Karpas-422 (cell line): Measurements from ENCODE around the gene JARID2. TPM values are rescaled to one million over a fixed set of nuclear protein-coding genes. Genes with fewer than 3 reads are reported as not detected.

Source experiments
- DNase-seq: peaks from one replicate; pipeline ENCODE4 v3.0.0-alpha.2; 2015
- H2AFZ ChIP-seq: fragments of 200-600 bp; sonication (generic); 2 replicates; pipeline ENCODE4 v1.6.1; 2014; ENCODE audit warnings: antibody characterized with exemption, low read length, mixed read lengths
- H3K27ac ChIP-seq: fragments of 200-600 bp; sonication (generic); 2 replicates; pipeline ENCODE4 v1.5.1; 2014; ENCODE audit warnings: mild to moderate bottlenecking, low read length, moderate library complexity
- H3K27me3 ChIP-seq: fragments of 200-600 bp; sonication (generic); 2 replicates; pipeline ENCODE4 v1.6.1; 2014; ENCODE audit warnings: low read length, mixed read lengths
- H3K36me3 ChIP-seq: fragments of 200-600 bp; sonication (generic); 2 replicates; pipeline ENCODE4 v1.6.1; 2014; ENCODE audit warnings: low read length, mixed read lengths; ENCODE audit not compliant: insufficient read depth
- H3K4me1 ChIP-seq: fragments of 200-600 bp; sonication (generic); 2 replicates; pipeline ENCODE4 v1.6.1; 2014; ENCODE audit warnings: mild to moderate bottlenecking, low read length, mixed read lengths
- H3K4me2 ChIP-seq: fragments of 200-600 bp; sonication (generic); 2 replicates; pipeline ENCODE4 v1.6.1; 2014; ENCODE audit warnings: low read length, low read depth, mild to moderate bottlenecking; ENCODE audit not compliant: poor library complexity, severe bottlenecking
- H3K4me3 ChIP-seq: fragments of 200-600 bp; sonication (generic); 2 replicates; pipeline ENCODE4 v1.5.1; 2014; ENCODE audit warnings: mild to moderate bottlenecking, antibody characterized with exemption, low read length, mixed read lengths
- H3K79me2 ChIP-seq: fragments of 200-600 bp; sonication (generic); 2 replicates; pipeline ENCODE4 v1.6.1; 2014; ENCODE audit warnings: mild to moderate bottlenecking, low read length, mixed read lengths
- H3K9ac ChIP-seq: fragments of 200-600 bp; sonication (generic); 2 replicates; pipeline ENCODE4 v1.6.0; 2014; ENCODE audit warnings: low read length
- H3K9me2 ChIP-seq: fragments of 200-600 bp; sonication (generic), shearing (Covaris generic); replicated peaks from 2 replicates; pipeline ENCODE4 v1.6.0; 2014; ENCODE audit warnings: mild to moderate bottlenecking, low read length, moderate library complexity; ENCODE audit not compliant: insufficient read depth
- H3K9me3 ChIP-seq: fragments of 300-700, 200-600 bp; sonication (generic); 2 replicates; pipeline ENCODE4 v1.6.1; 2014; ENCODE audit warnings: low read length, mixed read lengths
- H4K20me1 ChIP-seq: fragments of 200-600 bp; sonication (generic); 2 replicates; pipeline ENCODE4 v1.6.1; 2014; ENCODE audit warnings: mild to moderate bottlenecking, antibody characterized with exemption, low read length, low read depth; ENCODE audit not compliant: insufficient read depth
- total RNA-seq: library from RNA; depleted of rRNA; stranded (reverse); fragments of >200 nt; shearing (Covaris generic); gene quantifications from 2 replicates; pipeline ENCODE4 v1.2.3, GENCODE V29; 2014; ENCODE audit warnings: low replicate concordance

The JARID2 gene
- total RNA-seq, 1 experiment from 2014 or later = 2.8 TPM

DNA sequence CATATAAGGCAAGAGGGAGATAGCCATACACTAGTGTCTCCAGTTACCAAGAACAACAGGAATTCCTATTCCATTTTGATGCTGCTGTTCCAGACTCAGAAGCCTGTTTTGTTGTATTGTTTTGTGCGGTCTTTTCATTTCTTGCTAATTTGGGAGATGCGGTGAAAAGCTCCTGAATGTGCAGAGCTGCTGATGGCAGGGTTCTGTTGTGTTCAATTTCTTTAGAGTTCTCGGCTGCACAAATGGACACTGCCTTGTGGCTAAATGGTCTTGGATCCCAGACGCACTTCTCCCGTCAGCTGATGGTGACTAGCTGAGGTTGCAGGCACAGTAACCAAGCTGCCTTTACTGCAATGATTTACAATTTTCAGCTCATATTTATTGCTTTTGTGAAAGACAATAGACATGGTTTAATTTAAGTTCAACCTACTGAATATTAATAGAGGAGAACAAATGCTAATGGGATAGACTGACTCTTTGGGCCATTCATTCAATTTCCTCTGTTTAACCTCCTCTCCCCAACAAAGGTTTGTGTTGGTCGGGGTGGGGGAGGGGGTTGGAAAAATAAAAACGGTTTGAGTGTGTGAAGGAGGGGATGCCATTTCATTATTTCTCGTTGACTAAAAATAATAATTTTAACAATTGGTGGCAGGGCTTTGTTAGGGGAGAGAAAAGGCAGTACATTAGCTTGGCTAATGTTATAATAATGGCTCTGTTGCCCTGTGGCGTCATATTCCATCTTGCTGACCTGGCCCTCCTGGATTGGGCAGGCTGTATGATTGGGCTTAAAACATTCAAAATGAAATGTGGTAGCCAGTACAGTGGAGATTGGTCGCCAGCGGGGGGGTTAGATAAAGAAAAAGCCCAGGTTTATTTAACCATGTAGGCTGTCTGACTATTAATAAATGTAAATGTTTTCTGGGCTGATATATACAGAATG lies 159.5 kb downstream of the JARID2 start:
- Histone ChIP-seq H3K4me3 (no peak overlapping the region), H3K4me1 (no peaks in the 10 kb centered on the region), H3K4me2 (no peak overlapping the region), H3K27me3 (no peaks in the 10 kb centered on the region), H4K20me1 (peaks cover 74% of the 10 kb centered on the region), H3K36me3 (no peaks in the 10 kb centered on the region), H3K9me3 (no peaks in the 10 kb centered on the region), H2AFZ (no peak overlapping the region), H3K27ac (no peak overlapping the region), H3K9ac (no peak overlapping the region), H3K9me2 (no peaks in the 10 kb centered on the region), H3K79me2 (no peaks in the 10 kb centered on the region)
- no peak for DNase-seq

DNA sequence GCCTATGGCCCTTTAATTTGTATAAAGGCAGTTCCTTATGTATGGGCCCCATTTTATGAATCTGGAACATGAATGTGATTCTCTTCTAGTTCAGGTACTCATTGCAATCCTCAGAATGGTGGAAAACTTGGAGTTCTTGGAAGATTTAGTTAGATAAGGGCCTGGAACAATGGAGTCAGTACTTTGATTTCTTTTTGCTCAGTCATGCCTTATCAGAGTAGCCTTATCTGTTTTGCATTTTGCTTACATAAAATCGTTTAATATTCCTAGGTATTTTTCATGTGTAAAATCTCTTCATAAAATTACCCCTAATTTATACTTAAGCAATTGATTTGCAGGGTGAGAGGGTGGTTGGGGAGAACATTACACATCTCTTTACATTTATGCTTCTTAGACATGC lies 160.6 kb downstream of the JARID2 start:
- H3K36me3 ChIP-seq = no peaks in the 10 kb centered on the region
- no peaks in the 10 kb centered on the region for H3K9me3 ChIP-seq
- H3K4me1 ChIP-seq = no peaks in the 10 kb centered on the region
- no peak for DNase-seq
- H3K4me3 ChIP-seq = no peak overlapping the region
- H3K27ac ChIP-seq = no peak overlapping the region
- no peak overlapping the region for H2AFZ ChIP-seq
- no peak overlapping the region for H3K9ac ChIP-seq
- H3K79me2 ChIP-seq = no peaks in the 10 kb centered on the region
- no peaks in the 10 kb centered on the region for H3K9me2 ChIP-seq
- H3K27me3 ChIP-seq = no peaks in the 10 kb centered on the region
- no peak overlapping the region for H3K4me2 ChIP-seq
- peaks cover 80% of the 10 kb centered on the region for H4K20me1 ChIP-seq

DNA sequence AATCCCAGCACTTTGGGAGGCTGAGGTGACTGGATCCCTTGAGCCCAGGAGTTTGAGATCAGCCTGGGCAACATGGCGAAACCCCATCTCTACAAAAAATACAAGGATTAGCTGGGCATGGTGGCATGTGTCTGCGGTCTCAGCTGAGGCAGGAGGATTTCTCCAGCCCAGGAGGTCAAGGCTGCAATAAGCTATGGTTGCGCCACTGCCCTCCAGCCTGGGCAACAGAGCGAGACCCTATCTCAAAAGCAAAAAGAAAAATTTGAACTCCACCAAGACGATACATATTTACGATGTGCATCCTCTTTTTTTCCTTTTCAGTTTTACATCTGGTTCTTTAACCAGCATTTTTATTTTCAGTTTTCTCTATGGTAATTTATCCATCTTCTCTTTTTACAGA lies 162.1 kb downstream of the JARID2 start:
- peaks cover 69% of the 10 kb centered on the region for H4K20me1 ChIP-seq
- H3K36me3 ChIP-seq = no peaks in the 10 kb centered on the region
- no peaks in the 10 kb centered on the region for H3K9me2 ChIP-seq
- no peak overlapping the region for H2AFZ ChIP-seq
- no peaks in the 10 kb centered on the region for H3K4me1 ChIP-seq
- H3K9me3 ChIP-seq = no peaks in the 10 kb centered on the region
- DNase-seq = no peak
- no peak overlapping the region for H3K4me3 ChIP-seq
- H3K4me2 ChIP-seq = no peak overlapping the region
- no peaks in the 10 kb centered on the region for H3K27me3 ChIP-seq
- no peaks in the 10 kb centered on the region for H3K79me2 ChIP-seq
- no peak overlapping the region for H3K27ac ChIP-seq
- no peak overlapping the region for H3K9ac ChIP-seq

DNA sequence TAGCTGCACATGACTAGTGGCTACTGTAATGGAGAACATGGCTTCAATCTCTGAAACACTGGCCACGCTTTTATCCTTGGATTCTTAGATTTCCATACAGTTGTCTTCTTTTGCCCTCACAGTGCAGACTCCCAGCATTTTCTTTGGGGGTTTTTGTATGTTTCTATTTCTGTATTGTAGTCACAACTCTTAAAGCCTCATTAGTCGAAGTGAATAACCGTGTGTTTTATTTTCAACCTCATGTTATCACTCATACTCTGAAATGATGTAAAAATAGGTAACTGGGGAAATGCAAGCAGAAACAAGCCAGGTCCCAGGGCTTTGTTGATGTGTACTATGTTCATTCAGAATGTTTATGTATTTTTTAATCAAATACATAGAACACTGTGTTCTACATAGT lies 162.9 kb downstream of the JARID2 start:
- H3K4me1 ChIP-seq = no peaks in the 10 kb centered on the region
- H4K20me1 ChIP-seq = peaks cover 62% of the 10 kb centered on the region

DNA sequence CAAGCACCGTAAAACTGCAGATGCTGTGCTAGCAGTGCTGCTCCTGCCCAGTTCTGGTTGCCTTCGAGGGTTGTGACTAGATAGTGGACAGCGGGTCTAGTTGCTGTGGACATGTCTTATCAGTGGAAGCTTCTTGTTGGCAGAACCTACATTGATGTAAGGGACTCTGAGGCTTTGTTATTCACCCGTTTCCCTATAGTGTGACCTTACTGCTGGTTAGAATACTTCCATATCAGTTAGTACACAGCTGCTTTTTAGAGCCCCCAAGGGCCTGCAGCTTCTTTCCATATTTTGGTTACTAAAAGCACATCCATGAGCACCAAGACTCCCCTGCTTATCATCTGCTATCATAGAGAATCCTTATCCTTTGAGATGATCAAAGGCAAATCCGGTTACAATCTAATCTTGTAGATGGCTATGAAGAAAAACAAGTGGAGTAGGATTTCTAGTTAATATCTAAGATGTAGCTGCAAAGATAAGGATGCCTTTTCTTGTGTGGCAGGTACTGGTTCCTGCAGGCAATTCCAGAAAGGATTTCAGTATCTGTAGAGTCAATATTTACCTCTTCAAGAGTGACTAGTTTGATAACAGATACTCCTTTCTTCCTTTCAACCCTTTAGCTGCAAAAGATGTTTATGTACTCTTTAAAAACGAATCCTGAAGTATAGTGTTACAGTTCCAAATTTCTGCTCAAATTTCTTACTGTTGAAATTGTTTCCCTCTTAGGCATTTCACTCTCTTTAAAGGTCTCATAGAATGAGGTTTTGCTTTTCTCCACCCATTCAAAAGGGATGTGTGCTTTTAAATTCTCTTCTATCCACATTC lies 163.6 kb downstream of the JARID2 start:
- Histone ChIP-seq H3K4me1 (no peaks in the 10 kb centered on the region), H3K4me2 (no peak overlapping the region), H3K9ac (no peak overlapping the region), H3K27me3 (no peaks in the 10 kb centered on the region), H3K4me3 (no peak overlapping the region), H3K79me2 (no peaks in the 10 kb centered on the region), H3K9me3 (no peaks in the 10 kb centered on the region), H3K36me3 (no peaks in the 10 kb centered on the region), H4K20me1 (peaks cover 55% of the 10 kb centered on the region), H3K27ac (no peak overlapping the region), H3K9me2 (no peaks in the 10 kb centered on the region), H2AFZ (no peak overlapping the region)
- no peak for DNase-seq

More for the DNA sequence above, 162.9 kb downstream of the JARID2 start:
- no peaks in the 10 kb centered on the region for H3K9me2 ChIP-seq
- no peak overlapping the region for H3K27ac ChIP-seq
- DNase-seq = no peak
- H3K4me3 ChIP-seq = no peak overlapping the region
- no peaks in the 10 kb centered on the region for H3K9me3 ChIP-seq
- H3K27me3 ChIP-seq = no peaks in the 10 kb centered on the region
- no peak overlapping the region for H3K9ac ChIP-seq
- no peak overlapping the region for H2AFZ ChIP-seq
- no peaks in the 10 kb centered on the region for H3K79me2 ChIP-seq
- H3K4me2 ChIP-seq = no peak overlapping the region
- H3K36me3 ChIP-seq = no peaks in the 10 kb centered on the region

DNA sequence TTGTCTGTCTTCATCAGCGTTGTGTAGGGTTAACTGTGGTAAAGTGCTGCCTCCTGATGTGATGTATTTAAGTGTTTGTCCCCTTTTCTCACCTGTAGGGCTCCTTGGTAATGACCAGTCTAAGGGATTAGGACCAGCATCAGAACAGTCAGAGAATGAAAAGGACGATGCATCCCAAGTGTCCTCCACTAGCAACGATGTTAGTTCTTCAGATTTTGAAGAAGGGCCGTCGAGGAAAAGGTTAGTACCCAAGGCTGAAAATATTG lies 164.2 kb downstream of the JARID2 start:
- Histone ChIP-seq H4K20me1 (peaks cover 49% of the 10 kb centered on the region), H3K4me3 (no peak overlapping the region), H3K9me3 (no peaks in the 10 kb centered on the region), H3K27ac (no peak overlapping the region), H2AFZ (no peak overlapping the region), H3K36me3 (no peaks in the 10 kb centered on the region), H3K79me2 (no peaks in the 10 kb centered on the region), H3K4me1 (no peaks in the 10 kb centered on the region), H3K4me2 (no peak overlapping the region), H3K27me3 (no peaks in the 10 kb centered on the region), H3K9me2 (no peaks in the 10 kb centered on the region), H3K9ac (no peak overlapping the region)
- DNase-seq = no peak

DNA sequence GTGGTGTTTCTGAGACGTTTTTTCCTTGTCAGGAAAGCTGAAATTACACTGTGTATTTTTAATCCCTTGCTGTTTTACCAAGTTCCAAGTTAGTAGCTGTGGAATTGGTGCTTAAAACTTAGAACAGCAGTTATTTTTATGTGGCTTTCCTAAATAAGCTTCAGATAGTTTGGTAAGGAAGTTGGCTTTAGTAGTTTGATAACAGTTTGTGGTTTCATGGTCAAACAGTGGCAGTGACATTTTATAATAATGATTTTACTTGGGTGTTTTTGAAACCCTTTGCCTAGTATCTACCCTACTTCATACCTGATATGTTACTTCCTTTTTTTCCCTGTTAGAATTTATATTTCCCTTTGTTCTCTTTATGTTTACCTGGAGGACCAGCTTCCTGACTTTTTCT lies 164.9 kb downstream of the JARID2 start:
- Histone ChIP-seq H3K27ac (no peak overlapping the region), H3K4me3 (no peak overlapping the region), H3K4me2 (no peak overlapping the region), H3K9me2 (no peaks in the 10 kb centered on the region), H3K4me1 (no peaks in the 10 kb centered on the region), H3K9me3 (no peaks in the 10 kb centered on the region), H4K20me1 (peaks cover 43% of the 10 kb centered on the region), H3K27me3 (no peaks in the 10 kb centered on the region), H3K36me3 (no peaks in the 10 kb centered on the region), H3K79me2 (no peaks in the 10 kb centered on the region), H2AFZ (no peak overlapping the region), H3K9ac (no peak overlapping the region)
- DNase-seq = no peak

DNA sequence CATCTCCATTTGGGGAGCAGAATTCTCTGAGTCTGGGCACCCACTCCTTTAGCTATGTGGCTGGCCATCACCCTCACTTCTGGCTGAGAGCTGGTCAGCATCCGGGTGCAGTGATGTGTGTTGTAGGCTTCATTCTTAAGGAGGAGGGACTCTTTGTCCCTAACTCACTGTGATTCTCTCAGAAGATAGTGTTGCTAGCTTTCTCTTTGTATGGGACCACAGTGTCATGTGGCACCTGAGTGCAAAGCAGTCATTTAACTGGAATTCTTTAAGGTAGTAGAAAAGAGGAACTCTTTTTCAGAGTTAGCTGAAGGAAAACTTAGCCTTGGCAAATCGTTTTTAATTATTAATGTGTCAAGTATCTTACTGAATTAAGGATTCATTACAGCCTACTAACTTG lies 165.9 kb downstream of the JARID2 start:
- no peak overlapping the region for H3K4me3 ChIP-seq
- H3K79me2 ChIP-seq = no peaks in the 10 kb centered on the region
- DNase-seq = no peak
- no peak overlapping the region for H3K27ac ChIP-seq
- no peaks in the 10 kb centered on the region for H3K27me3 ChIP-seq
- H4K20me1 ChIP-seq = peaks cover 42% of the 10 kb centered on the region
- no peaks in the 10 kb centered on the region for H3K36me3 ChIP-seq
- no peaks in the 10 kb centered on the region for H3K9me2 ChIP-seq
- H3K9ac ChIP-seq = no peak overlapping the region
- no peak overlapping the region for H2AFZ ChIP-seq
- no peaks in the 10 kb centered on the region for H3K4me1 ChIP-seq
- H3K9me3 ChIP-seq = no peaks in the 10 kb centered on the region
- H3K4me2 ChIP-seq = no peak overlapping the region
